ENCODE measurements around the gene FBXL7.

FBXL7 gene

DNA sequence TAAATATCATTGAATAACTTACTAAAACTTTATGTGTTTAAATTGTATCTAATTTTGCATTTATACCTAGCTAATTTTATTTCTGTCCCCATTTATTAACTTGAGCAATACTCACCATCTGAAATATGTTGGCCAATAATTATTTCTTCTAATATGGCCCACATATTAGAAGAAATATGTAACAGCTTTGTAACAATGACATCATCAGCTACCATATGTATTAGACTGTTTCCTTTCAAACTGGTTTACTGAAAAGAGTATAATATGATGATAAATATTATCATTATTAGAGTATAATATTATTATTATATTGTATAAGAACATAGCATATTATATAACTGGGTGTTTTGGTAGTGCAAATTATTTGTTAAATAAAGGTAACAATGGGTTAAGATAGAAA, 220.5 kb downstream of the FBXL7 start:
- DNase-seq, result no peak

DNA sequence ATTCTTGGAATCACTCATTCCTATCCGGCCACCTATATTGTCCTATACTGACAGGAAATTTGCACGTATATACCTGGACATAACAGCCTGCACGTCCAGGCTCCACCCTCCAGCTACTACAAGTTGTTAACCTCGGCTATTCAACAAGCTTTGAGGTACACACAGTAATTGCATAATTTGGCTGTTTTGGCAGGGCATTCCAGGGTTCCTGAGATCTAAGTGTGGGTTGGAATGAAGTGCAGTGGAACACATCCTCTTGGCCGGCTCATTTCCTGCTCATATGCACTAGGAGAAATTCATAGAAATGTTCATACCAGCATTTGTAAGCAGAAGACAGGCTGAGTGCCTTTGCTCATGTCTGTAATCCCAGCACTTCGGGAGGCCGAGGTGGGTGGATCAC, 222.3 kb downstream of the FBXL7 start:
- no peak for DNase-seq

DNA sequence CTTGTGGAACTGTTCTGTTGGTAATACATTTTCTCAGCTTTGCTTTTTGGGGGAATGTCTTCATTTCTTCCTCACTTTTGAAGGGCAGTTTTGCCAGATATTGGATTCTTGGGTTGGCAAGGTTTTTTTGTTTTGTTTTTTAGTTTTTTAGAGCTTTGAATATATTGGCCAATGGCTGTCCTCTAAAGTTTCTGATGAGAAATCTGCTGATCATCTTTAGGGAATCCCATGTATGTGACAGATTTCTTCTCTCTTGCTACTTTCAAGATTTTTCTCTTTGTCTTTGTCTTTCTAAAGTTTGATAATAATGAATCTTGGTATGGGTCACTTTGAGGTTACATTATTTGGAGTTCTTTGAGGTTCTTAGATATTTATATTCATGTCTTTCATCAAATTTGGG, 227.4 kb downstream of the FBXL7 start:
- no peak for DNase-seq

DNA sequence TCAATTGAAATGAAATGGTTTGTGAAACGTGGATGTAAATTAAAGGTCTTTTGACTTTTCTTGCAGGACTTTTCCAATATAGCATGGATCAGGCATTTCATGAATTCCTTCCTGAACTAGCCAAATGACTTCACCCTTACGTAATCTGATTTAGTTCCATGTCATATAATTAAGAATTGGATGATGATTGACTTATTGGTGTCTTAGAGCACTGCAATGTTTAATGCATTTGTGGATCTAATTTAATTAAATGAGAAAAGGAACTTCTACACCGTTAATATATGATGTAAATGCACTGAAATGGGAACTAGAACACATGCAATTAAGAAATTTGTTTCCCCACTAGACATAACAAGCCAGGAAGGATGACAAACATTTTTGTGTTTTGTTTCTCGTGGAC, 228.8 kb downstream of the FBXL7 start:
- DNase-seq, result no peak

DNA sequence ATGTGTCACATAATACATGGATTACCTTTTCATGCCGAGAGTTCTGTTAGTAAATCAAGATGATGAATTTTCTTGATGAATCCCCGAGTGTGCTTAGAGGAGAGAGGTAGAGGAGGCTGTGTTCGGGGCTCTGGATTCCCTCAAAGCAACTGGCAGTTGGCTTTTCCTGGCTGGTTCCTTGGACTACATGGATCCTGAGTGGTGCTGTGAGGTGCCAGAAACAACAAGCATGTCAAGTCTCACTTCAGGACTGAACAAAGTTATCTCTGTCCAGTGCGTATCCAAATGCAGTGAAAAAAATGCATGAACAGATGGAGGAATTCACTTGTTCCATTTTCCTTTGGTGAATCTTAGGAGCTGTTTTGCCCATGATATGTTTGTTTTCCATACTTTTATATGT, 231.7 kb downstream of the FBXL7 start:
- no peak for DNase-seq

DNA sequence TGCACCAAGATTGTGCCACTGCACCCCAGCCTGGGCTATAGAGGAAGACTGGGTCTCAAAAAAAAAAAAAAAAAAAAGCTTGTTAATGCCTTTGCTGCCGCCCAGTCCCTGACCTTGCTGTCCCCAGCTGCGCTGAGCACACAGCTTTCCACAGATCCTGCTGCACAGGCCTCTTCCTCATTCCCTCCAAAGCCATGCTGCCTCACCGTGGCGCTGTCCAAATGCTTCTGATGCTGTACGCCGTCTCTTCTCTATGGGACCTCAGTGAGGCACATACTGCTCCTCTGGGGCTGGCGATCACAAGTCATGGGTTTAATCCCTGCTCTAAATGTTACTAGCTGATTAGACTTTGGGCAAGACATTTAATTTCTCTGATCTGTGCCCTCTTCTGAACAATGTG, 234.1 kb downstream of the FBXL7 start:
- DNase-seq, result no peak

DNA sequence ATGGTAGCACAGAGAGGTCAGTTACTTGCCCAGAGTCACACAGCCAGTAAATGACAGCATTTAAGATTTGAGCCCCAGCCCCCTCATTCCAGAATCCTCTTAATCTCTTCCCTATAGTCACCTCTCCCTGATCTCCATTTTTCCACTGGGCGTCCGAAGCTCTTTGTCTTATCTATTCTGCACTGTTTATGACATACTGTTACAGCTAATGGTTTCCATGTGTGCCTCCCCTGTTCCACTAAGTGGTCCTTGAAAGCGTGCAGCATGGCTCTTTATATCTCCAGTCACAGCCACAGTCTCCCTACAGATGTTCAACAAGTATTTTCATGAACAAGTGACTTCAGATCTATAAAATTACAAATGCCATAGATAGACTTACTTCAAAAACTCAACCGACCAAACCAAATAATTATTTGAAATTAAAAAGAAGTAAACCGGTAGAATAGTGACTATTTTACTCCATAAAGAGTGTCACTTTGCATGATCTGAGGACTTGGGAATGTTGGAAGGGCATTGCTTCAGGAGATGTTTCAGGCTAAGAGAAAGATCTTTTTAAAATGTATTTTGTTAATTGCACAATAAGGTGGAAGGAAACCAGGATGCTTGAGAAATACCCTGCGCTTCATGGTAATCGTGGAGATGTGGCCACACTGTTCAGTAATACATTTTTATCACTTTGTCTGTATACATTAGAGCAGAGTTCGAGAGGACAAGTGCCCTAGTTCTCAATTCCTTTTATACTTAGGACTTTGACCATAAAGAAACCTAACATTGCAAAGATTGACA, 237.2 kb downstream of the FBXL7 start:
- DNase-seq, result no peak

DNA sequence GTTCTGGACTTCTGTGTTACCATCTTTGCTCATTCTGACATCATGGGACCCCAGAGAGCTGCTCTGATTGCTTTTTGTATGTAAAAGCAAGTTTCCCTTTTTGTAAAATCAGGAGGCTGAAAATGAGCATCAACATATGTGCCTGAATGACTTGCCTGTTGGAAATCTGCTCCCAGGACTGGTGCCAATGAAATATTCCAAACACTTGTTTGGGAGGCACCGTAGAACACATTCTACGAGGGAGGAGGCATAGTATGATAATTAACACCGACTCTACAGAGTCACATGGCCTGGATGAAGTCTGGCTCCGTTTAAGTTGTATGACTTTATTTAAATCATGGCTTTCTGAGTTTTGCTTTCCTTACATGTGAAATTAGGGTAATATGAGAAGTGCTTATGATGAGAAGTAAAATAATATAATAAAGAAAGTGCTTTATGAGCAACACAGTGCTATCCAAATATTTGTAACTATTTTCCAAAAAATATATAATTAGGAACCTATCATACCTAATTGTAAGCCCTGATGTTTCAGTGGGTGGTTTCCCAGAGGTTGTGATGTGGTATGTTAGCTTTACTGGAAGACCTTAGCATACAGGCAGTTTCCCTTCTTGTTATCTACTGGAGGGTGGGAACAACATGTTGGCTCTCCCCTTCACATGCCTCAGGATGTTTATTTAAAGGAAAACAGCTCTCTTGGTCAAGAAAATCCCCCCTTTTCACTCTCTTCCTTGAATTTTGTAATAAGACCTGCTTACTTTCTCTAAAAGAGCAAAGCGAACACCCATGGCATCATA, 238.1 kb downstream of the FBXL7 start:
- no peak for DNase-seq

DNA sequence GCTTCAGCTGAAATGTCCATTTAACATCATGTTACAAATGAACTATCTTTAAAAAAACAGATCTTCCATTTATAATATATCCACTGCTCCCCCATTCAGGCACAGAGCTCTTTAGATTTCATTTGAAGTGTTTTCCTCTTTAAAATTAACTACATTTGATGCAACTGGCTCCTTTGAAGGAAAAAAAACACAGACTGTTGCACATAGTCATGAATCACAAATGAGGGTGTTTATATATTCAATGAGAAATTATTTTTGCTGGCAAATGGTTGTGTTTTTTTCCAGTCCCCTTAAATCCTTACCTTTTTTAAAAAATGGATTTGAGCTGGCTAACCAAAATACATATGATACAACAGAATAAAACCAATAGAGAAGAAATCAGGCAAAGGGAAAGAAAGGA, 240.4 kb downstream of the FBXL7 start:
- no peak for DNase-seq

DNA sequence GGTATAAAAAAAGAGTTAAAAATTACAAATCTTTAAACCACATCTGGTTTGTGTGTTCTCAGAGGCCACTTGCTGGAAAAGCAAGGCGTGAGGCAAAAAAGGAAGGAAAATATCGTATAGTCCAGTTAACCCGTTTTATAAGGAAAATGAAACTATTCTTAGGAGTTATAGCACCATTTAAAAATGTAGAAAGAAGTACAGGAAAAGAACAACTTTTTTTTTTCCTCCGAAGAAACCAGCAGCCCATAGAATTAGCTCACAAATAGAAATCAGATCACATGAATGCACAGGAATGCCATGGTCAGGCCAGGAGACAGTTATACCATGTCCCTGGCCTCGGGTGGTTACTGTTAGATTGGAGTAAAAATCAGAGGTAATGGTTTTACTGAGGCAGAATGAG, 241.6 kb downstream of the FBXL7 start:
- no peak for DNase-seq

DNA sequence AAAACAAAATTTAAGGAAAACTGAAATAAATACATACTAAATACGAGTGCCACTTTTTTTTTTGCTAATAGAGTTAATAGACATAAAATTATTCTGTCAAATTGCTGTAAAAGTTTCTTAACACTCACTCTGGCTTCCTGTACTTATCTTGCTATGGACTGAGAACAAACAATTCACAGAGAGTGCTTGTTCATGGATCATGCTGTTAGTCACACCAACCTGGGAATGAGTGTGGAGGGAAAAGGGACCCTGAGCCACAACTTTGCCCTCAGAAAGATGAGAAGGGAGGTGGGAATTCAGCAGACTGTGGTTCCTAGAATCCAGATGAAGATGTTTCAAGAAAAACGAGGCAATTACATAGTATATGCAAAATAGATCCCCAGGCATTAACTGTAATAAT, 246.9 kb downstream of the FBXL7 start:
- no peak for DNase-seq

DNA sequence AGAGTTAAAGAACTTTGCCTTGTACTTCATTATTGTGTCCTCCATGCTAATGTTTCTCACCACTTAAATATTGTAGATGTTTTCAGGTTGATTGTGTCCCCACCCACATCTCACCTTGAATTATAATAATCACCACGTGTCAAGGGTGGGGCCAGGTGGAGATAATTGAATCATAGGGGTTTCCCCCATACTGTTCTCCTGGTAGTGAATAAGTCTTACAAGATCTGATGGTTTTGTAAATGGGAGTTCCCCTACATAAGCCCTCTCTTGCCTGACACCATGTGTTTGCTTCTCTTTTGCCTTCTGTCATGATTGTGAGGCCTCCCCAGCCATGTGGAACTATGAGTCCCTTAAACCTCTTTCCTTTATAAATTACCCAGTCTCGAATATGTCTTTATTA, 248.3 kb downstream of the FBXL7 start:
- DNase-seq, result no peak

DNA sequence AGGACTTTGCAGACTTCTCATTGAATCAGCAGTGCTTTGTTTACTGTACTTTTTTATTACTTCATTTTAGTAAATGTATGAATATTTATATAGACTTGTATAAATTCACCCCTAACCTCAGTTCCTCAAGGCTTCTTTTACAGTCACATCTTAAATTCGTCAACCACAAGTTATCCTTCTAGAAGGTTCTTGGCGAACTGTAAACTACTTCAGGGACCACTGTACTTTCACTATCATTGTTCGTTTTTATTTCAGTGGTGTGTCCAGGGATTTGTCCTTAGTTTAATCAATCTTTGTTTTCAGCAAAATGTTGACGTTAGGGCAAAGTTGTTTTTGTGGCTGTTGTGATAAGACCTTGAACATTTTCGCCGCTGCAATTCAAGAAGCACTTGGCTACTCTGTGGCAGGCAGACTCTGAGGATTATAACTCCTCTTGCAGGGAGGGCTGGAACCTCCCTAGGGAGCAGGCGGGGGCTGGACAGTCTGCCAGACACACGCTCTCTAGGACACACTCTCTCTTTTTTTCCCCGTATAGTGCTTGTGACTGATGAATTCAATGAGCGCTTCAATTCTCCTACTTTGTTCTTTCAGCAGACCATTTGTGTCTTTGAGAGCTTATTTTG, 252.8 kb downstream of the FBXL7 start:
- no peak for DNase-seq

DNA sequence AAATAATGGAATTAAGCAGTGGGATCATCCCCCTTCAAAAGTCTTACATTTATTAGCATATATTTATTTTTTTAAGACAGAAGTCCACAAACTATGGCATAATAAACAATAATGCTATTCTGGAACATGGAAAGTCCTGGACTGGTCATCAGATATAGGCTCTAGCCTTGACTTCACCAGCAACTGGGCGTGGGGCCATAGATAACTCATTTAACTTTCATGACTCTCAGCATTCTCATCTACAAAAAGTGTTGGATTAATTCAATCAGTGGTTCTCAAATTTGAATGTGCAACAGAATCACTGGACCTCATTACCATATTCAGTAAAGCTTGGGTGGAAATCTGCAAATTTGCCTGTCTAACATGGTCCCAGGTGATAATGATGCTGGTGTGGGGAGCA, 253.8 kb downstream of the FBXL7 start:
- no peak for DNase-seq

DNA sequence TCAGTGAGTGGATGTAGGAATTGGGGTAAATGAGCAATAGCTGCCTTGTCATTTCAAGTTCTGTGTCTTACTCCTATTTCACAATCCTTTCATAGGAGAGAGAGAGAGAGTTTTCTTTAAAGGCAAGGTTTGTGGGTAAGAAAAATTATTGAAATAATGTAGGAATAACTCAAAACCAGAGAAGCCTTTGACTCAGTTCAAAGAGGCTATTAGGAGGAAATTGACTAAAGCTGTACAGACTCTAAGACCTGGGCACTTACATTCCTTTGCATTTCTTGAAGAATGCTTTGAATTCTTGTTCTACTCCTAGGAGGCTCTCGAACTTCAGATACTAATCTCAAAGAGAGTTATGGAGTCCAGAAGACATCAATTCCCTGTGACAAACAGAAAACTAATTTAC, 257.1 kb downstream of the FBXL7 start:
- DNase-seq, result no peak

DNA sequence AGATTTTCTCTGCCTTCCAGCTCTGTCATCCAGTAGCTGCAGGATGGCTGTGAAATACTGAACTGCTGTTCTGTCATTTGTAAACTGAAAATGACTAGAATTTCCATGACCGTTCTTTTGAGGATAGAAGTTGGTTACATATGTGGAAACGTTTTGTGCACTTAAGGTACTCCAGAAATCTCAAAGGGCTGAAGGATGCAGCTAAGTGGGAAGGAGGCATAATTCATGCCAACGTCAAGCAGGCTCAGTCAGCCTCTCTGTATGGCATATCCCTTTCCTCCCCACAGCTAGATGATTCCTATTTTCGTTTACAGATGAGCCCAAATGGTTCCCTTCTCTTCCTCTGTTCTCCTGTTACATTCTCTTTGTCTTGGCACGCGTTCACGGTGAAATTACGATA, 257.6 kb downstream of the FBXL7 start:
- no peak for DNase-seq

DNA sequence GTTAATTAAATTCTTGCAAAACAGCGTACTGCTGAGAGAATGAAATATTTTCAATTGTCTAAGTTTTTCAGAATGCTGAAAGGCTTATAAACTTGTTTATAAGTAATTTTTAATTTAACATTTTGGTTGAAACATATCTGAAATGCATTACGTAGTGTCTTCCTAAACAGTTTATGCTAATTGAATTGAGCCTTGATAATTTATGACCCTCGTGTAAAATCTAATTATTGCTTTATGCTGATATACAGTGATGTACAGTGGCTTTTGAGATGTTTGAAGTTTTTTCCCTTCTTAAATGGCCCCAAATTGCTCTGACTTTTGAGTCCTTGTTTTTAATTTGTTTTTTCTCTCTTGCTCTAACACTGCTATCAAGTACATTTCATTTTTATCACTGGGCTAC, 262.7 kb downstream of the FBXL7 start:
- no peak for DNase-seq

DNA sequence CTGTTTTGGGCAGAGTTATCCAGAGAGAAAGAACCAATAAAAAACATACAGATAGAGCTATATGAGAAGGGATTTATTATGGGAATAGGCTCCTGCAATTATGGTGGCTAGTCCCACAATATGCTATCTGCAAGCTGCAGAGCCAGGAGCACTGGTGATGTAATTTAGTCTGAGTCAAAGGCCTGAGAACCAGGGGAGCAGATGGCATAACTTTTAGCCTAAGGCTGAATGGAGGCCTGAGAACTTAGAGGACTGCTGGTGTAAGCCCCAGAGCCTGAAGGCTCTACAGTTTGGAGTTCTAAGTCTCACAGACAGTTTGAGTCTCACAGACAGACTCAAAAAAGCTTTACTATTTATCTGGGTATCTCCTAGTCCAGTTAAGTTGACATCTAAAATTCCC, 263.8 kb downstream of the FBXL7 start:
- DNase-seq, result no peak

DNA sequence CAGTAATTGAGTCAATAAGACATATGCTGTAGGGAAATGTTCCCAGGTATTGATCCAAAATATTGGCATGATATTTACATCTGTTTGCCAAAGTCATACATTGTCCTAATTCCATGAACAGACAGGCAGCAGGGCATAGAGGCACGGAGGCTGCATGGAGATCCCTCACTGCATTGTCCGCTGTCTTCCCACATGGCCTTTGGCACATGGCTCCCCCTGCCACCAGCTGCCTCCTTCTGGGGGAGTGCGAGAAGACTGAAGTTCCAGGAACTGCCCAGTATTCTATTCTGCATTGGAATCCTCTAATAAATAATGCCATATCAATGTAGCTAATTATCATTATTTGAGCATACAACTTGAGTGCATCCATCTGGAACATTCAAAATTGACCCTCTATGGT, 269.0 kb downstream of the FBXL7 start:
- DNase-seq, result no peak

DNA sequence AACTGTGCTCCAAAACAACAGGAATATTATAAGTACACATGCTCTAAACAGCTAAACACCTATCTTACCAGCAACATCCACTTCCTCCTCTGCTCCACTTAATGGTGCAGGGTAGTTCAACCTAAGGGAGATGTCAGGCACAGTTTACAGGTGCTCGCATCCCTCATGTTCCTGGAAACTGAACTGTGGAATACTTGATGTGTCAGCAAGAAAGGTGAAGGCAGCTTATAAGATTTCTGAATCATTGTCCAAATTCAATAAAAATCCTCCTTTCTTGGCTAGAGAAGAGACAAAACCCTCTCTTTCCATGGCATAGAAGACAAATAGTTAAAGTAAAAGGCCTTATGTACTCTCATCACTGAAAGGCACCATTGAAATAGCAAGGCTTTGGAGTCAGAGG, 272.2 kb downstream of the FBXL7 start:
- no peak for DNase-seq

DNA sequence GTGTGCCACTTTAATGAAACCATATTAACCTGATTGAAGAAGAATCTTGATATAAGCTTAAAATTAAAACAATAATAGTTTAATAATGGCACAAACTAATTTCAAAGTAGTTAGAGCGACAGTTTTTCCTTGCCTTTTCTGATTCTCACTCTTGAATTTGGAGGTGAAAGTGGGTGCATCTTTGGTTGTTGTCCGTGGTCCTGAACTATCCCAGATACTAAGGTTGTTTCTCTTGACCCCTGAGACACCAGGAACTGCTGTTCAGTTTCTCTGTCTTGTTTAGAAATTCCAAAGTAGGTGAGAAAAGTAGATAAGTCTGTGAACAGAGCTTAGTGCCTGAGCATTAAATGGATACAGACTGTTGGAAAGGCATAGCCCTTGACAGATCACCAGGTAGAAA, 274.7 kb downstream of the FBXL7 start:
- no peak for DNase-seq

DNA sequence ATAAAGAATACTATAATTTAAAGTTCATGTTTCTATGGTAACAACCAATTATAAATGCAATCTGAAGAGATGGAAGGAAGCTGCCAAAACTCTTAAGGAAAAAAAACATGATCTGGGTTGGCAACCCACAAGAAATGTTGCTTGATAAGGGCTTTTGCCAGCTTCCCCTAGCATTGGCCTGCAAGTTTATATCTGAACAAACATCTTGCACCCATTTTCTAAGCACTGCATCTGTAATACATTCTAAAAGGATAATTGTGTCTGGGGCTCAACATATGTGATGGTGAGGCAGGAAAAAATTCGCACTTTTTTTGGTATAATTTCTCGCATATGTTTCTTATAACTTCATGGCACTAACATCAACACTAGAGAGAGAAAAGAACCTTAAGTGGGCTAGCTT, 276.4 kb downstream of the FBXL7 start:
- DNase-seq, result no peak

DNA sequence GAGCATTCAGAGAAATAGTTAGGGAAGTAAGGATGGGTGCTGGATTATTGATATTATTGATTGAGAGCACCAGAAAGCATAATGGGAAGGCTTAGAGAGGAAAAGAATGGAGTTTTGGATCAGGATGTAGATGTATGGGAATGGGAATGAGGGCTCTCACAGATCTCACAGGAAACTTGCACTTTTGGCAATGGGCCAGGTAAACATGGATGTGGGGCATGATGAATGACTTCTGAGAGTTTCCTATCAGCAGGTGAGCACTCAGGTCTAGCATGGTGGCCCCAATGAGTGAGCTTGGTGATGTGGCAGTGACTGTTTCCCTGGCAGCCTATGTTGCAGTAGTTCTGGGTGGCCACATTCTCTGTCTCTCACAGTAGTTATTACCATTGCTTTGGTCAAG, 283.8 kb downstream of the FBXL7 start:
- DNase-seq, result no peak

DNA sequence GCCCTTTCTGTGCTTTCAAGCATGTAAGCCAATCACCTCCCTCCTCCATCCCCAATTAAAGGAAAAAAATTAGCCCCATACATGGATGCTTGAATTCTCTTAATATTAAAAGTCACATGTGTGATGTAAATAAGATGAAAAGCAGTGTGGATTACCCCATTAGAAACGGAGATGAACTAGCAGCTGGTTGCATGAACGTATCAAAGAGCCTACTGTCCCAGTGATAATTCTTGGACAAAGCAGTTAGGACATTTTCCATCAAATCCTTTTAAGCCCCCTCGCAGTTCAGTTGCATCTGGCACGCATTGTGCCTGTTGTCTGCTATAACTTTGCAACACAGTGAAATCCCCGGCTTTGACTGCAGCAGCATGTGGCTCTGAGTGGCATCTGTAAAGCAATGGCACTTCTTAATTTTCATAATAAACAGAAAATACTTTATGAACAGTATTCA, 285.6 kb downstream of the FBXL7 start:
- no peak for DNase-seq

All from activated CD4-positive, CD25-positive, alpha-beta regulatory T cell (primary cell).